Karpas-422 (cell line): ENCODE results near the gene TMEM238L. TPM values are rescaled to one million over a fixed set of nuclear protein-coding genes. Genes with fewer than 3 reads are reported as not detected.

ENCODE experiments used
- DNase-seq: peaks from one replicate; pipeline ENCODE4 v3.0.0-alpha.2; 2015
- H2AFZ ChIP-seq: fragments of 200-600 bp; sonication (generic); 2 replicates; pipeline ENCODE4 v1.6.1; 2014; ENCODE audit warnings: antibody characterized with exemption, low read length, mixed read lengths
- H3K27ac ChIP-seq: fragments of 200-600 bp; sonication (generic); 2 replicates; pipeline ENCODE4 v1.5.1; 2014; ENCODE audit warnings: mild to moderate bottlenecking, low read length, moderate library complexity
- H3K27me3 ChIP-seq: fragments of 200-600 bp; sonication (generic); 2 replicates; pipeline ENCODE4 v1.6.1; 2014; ENCODE audit warnings: low read length, mixed read lengths
- H3K36me3 ChIP-seq: fragments of 200-600 bp; sonication (generic); 2 replicates; pipeline ENCODE4 v1.6.1; 2014; ENCODE audit warnings: low read length, mixed read lengths; ENCODE audit not compliant: insufficient read depth
- H3K4me1 ChIP-seq: fragments of 200-600 bp; sonication (generic); 2 replicates; pipeline ENCODE4 v1.6.1; 2014; ENCODE audit warnings: mild to moderate bottlenecking, low read length, mixed read lengths
- H3K4me2 ChIP-seq: fragments of 200-600 bp; sonication (generic); 2 replicates; pipeline ENCODE4 v1.6.1; 2014; ENCODE audit warnings: low read length, low read depth, mild to moderate bottlenecking; ENCODE audit not compliant: poor library complexity, severe bottlenecking
- H3K4me3 ChIP-seq: fragments of 200-600 bp; sonication (generic); 2 replicates; pipeline ENCODE4 v1.5.1; 2014; ENCODE audit warnings: mild to moderate bottlenecking, antibody characterized with exemption, low read length, mixed read lengths
- H3K79me2 ChIP-seq: fragments of 200-600 bp; sonication (generic); 2 replicates; pipeline ENCODE4 v1.6.1; 2014; ENCODE audit warnings: mild to moderate bottlenecking, low read length, mixed read lengths
- H3K9ac ChIP-seq: fragments of 200-600 bp; sonication (generic); 2 replicates; pipeline ENCODE4 v1.6.0; 2014; ENCODE audit warnings: low read length
- H3K9me2 ChIP-seq: fragments of 200-600 bp; sonication (generic), shearing (Covaris generic); replicated peaks from 2 replicates; pipeline ENCODE4 v1.6.0; 2014; ENCODE audit warnings: mild to moderate bottlenecking, low read length, moderate library complexity; ENCODE audit not compliant: insufficient read depth
- H3K9me3 ChIP-seq: fragments of 300-700, 200-600 bp; sonication (generic); 2 replicates; pipeline ENCODE4 v1.6.1; 2014; ENCODE audit warnings: low read length, mixed read lengths
- H4K20me1 ChIP-seq: fragments of 200-600 bp; sonication (generic); 2 replicates; pipeline ENCODE4 v1.6.1; 2014; ENCODE audit warnings: mild to moderate bottlenecking, antibody characterized with exemption, low read length, low read depth; ENCODE audit not compliant: insufficient read depth
- total RNA-seq: library from RNA; depleted of rRNA; stranded (reverse); fragments of >200 nt; shearing (Covaris generic); gene quantifications from 2 replicates; pipeline ENCODE4 v1.2.3, GENCODE V29; 2014; ENCODE audit warnings: low replicate concordance

The TMEM238L gene
- total RNA-seq, 1 experiment from 2014 or later = not detected

- Histone ChIP-seq H3K9me3 (no peaks in the 10 kb centered on the region), H3K4me3 (no peak overlapping the region), H3K27me3 (no peaks in the 10 kb centered on the region), H3K9me2 (no peaks in the 10 kb centered on the region), H3K79me2 (no peaks in the 10 kb centered on the region), H3K4me2 (no peak overlapping the region), H4K20me1 (no peaks in the 10 kb centered on the region), H3K36me3 (no peaks in the 10 kb centered on the region), H3K4me1 (no peaks in the 10 kb centered on the region), H3K27ac (no peak overlapping the region), H3K9ac (no peak overlapping the region), H2AFZ (no peak overlapping the region)
- no peak for DNase-seq
These were observed 33.2 kb upstream of the TMEM238L start for GRCh38 chr17:10836966-10837590.

- no peaks in the 10 kb centered on the region for H3K36me3 ChIP-seq
- H3K4me1 ChIP-seq = no peaks in the 10 kb centered on the region
- H3K9me2 ChIP-seq = no peaks in the 10 kb centered on the region
- no peaks in the 10 kb centered on the region for H4K20me1 ChIP-seq
- no peaks in the 10 kb centered on the region for H3K9me3 ChIP-seq
- no peak overlapping the region for H2AFZ ChIP-seq
- H3K4me3 ChIP-seq = no peak overlapping the region
- no peaks in the 10 kb centered on the region for H3K79me2 ChIP-seq
- no peak for DNase-seq
- H3K4me2 ChIP-seq = no peak overlapping the region
- H3K27me3 ChIP-seq = no peaks in the 10 kb centered on the region
- H3K9ac ChIP-seq = no peak overlapping the region
- no peak overlapping the region for H3K27ac ChIP-seq
These were observed 32.2 kb upstream of the TMEM238L start for GRCh38 chr17:10836145-10836544.

- no peak overlapping the region for H3K4me2 ChIP-seq
- no peaks in the 10 kb centered on the region for H3K79me2 ChIP-seq
- no peak overlapping the region for H3K9ac ChIP-seq
- DNase-seq = no peak
- no peak overlapping the region for H2AFZ ChIP-seq
- H3K9me3 ChIP-seq = no peaks in the 10 kb centered on the region
- H3K9me2 ChIP-seq = no peaks in the 10 kb centered on the region
- no peaks in the 10 kb centered on the region for H4K20me1 ChIP-seq
- H3K27me3 ChIP-seq = no peaks in the 10 kb centered on the region
- H3K4me3 ChIP-seq = no peak overlapping the region
- no peaks in the 10 kb centered on the region for H3K36me3 ChIP-seq
- H3K4me1 ChIP-seq = peaks cover 8% of the 10 kb centered on the region
- no peak overlapping the region for H3K27ac ChIP-seq
These were observed 27.8 kb upstream of the TMEM238L start for GRCh38 chr17:10831696-10832095.

- DNase-seq = no peak
- H3K9me3 ChIP-seq = no peaks in the 10 kb centered on the region
- no peaks in the 10 kb centered on the region for H3K79me2 ChIP-seq
- H3K27ac ChIP-seq = no peak overlapping the region
- no peak overlapping the region for H3K4me3 ChIP-seq
- no peaks in the 10 kb centered on the region for H4K20me1 ChIP-seq
- H3K4me2 ChIP-seq = no peak overlapping the region
- H3K9ac ChIP-seq = no peak overlapping the region
- H3K36me3 ChIP-seq = no peaks in the 10 kb centered on the region
- no peaks in the 10 kb centered on the region for H3K27me3 ChIP-seq
- H3K9me2 ChIP-seq = no peaks in the 10 kb centered on the region
- H3K4me1 ChIP-seq = peaks cover 8% of the 10 kb centered on the region
- no peak overlapping the region for H2AFZ ChIP-seq
These were observed 24.1 kb upstream of the TMEM238L start for GRCh38 chr17:10827898-10828552.

- Histone ChIP-seq H3K4me2 (no peak overlapping the region), H3K9ac (no peak overlapping the region), H3K79me2 (no peaks in the 10 kb centered on the region), H3K27me3 (no peaks in the 10 kb centered on the region), H3K4me1 (peaks cover 8% of the 10 kb centered on the region), H3K27ac (no peak overlapping the region), H2AFZ (no peak overlapping the region), H3K9me3 (no peaks in the 10 kb centered on the region), H3K36me3 (no peaks in the 10 kb centered on the region), H4K20me1 (no peaks in the 10 kb centered on the region), H3K4me3 (no peak overlapping the region), H3K9me2 (no peaks in the 10 kb centered on the region)
- no peak for DNase-seq
These were observed 21.0 kb upstream of the TMEM238L start for GRCh38 chr17:10824874-10825273.

GRCh38 chr17:10821770-10822169, 17.9 kb upstream of the TMEM238L start:
- no peak overlapping the region for H3K4me2 ChIP-seq
- no peak overlapping the region for H3K9ac ChIP-seq
- H3K36me3 ChIP-seq = no peaks in the 10 kb centered on the region
- no peaks in the 10 kb centered on the region for H3K4me1 ChIP-seq
- H3K79me2 ChIP-seq = no peaks in the 10 kb centered on the region
- H3K27ac ChIP-seq = no peak overlapping the region
- DNase-seq = no peak
- no peak overlapping the region for H3K4me3 ChIP-seq
- no peaks in the 10 kb centered on the region for H3K27me3 ChIP-seq
- no peaks in the 10 kb centered on the region for H3K9me3 ChIP-seq
- H4K20me1 ChIP-seq = no peaks in the 10 kb centered on the region
- H3K9me2 ChIP-seq = no peaks in the 10 kb centered on the region
- no peak overlapping the region for H2AFZ ChIP-seq

GRCh38 chr17:10821054-10821453, 17.2 kb upstream of the TMEM238L start:
- Histone ChIP-seq H3K4me1 (no peaks in the 10 kb centered on the region), H3K9me2 (no peaks in the 10 kb centered on the region), H3K4me3 (no peak overlapping the region), H3K79me2 (no peaks in the 10 kb centered on the region), H2AFZ (no peak overlapping the region), H3K36me3 (no peaks in the 10 kb centered on the region), H3K9me3 (no peaks in the 10 kb centered on the region), H3K27me3 (no peaks in the 10 kb centered on the region), H4K20me1 (no peaks in the 10 kb centered on the region), H3K27ac (no peak overlapping the region), H3K4me2 (no peak overlapping the region), H3K9ac (no peak overlapping the region)
- no peak for DNase-seq

- H3K4me1 ChIP-seq = no peaks in the 10 kb centered on the region
- no peaks in the 10 kb centered on the region for H3K79me2 ChIP-seq
- H3K27me3 ChIP-seq = no peaks in the 10 kb centered on the region
- DNase-seq = no peak
- H3K36me3 ChIP-seq = no peaks in the 10 kb centered on the region
- H3K27ac ChIP-seq = no peak overlapping the region
- H4K20me1 ChIP-seq = no peaks in the 10 kb centered on the region
- H3K4me3 ChIP-seq = no peak overlapping the region
- no peak overlapping the region for H2AFZ ChIP-seq
- no peaks in the 10 kb centered on the region for H3K9me3 ChIP-seq
- H3K9ac ChIP-seq = no peak overlapping the region
- no peaks in the 10 kb centered on the region for H3K9me2 ChIP-seq
- no peak overlapping the region for H3K4me2 ChIP-seq
These were observed 11.4 kb upstream of the TMEM238L start for GRCh38 chr17:10815319-10815718.
